ENCODE measurements around the gene INTS6. TPM values are rescaled to one million over a fixed set of nuclear protein-coding genes. Genes with fewer than 3 reads are reported as not detected.

INTS6 gene
- total and polyA plus RNA-seq, 2 of the 4 experiments (the other 2 are of a cell fraction), result 12.9 to 42.3 TPM

- in situ Hi-C loops (cut with MboI; ENCODE audit: low sequenced_read_pairs), result no loop called here
- Histone ChIP-seq H4K20me1 (ENCODE audit: insufficient read depth, low read length) (no peaks in the 10 kb centered on the region), H3K4ac (ENCODE audit: low read depth, low read length) (peak overlapping the region; percentile 71), H3K27ac (ENCODE audit: insufficient read depth, low read length) (peak overlapping the region; percentile 57), H2AK5ac (ENCODE audit: low read depth, low read length) (no peak overlapping the region), H2BK15ac (ENCODE audit: low read depth, low read length) (no peak overlapping the region), H4K5ac (ENCODE audit: low read depth, low read length) (no peak overlapping the region), H3K14ac (replicated peaks; ENCODE audit: low read depth, low read length) (peak overlapping the region; percentile 83), H3K27me3 (ENCODE audit: control insufficient read depth, insufficient read depth, low read length) (no peaks in the 10 kb centered on the region), H3K79me1 (ENCODE audit: low read depth in 1 of 2, low read length in 2 of 2) (peaks cover 10 to 29% of the 10 kb centered on the region in 2 experiments; a peak in 3 of 4 replicates), H4K8ac (ENCODE audit: low read depth in 2 of 2, low read length in 2 of 2) (peak overlapping the region; percentile 8 to 82; a peak in 3 of 4 replicates), H3K9me3 (ENCODE audit: control insufficient read depth, insufficient read depth, low read length) (no peaks in the 10 kb centered on the region), H2BK120ac (ENCODE audit: low read depth, low read length) (no peak overlapping the region), H3K4me1 (ENCODE audit: control insufficient read depth, insufficient read depth, low read length) (peaks cover 2% of the 10 kb centered on the region; the same call in 1 of the 2 replicates), H2AFZ (replicated peaks; ENCODE audit: low read length, poor library complexity) (peak overlapping the region; percentile 88), H3K9me1 (ENCODE audit: insufficient read depth, low read length) (no peaks in the 10 kb centered on the region), H3K56ac (ENCODE audit: extremely low read depth, insufficient read depth, low read length) (peak overlapping the region; percentile 40), H2BK20ac (ENCODE audit: low read depth, low read length) (no peak overlapping the region), H4K91ac (ENCODE audit: insufficient read depth, low read depth, low read length) (0 out of 2 replicates have a peak overlapping the region, but pooled peaks have one; percentile 5), H3K9ac (ENCODE audit: low read depth, low read length) (peak overlapping the region; percentile 77), H2AK9ac (replicated peaks; ENCODE audit: low read depth, low read length, poor library complexity) (peak overlapping the region; percentile 90), H2BK5ac (ENCODE audit: low read depth, low read length, poor library complexity, severe bottlenecking) (peak overlapping the region; percentile 72), H3K18ac (ENCODE audit: low read depth, low read length) (peak overlapping the region; percentile 24; the same call in 1 of the 2 replicates), H3K4me2 (ENCODE audit: low read depth, low read length) (peak overlapping the region; percentile 93), H3K4me3 (ENCODE audit: insufficient read depth, low read depth, low read length) (peak overlapping the region; percentile 91), H3K36me3 (ENCODE audit: control insufficient read depth, insufficient read depth, low read length) (peaks cover 6% of the 10 kb centered on the region), H3K23ac (ENCODE audit: low read depth, low read length) (peak overlapping the region; percentile 75)
- CTCF ChIA-PET, result interaction anchor here (0.6 kb wide), 1 partner anchor 11 kb away, joined by 3 read pairs; no protein-coding TSS in a partner anchor
- no peak for DNase-seq
- no peak for ATAC-seq (ENCODE audit: low read depth)
- intact Hi-C loops (cut with micrococcal nuclease), result loop anchor here (5.0 to 10.0 kb wide), 4 partner anchors 71 to 1004 kb away; partner anchors contain the start of genes CKAP2, DHRS12 and VPS36
- POLR2A ChIA-PET (ENCODE audit: unreplicated experiment), result interaction anchor here (0.5 kb wide), 1 partner anchor 194 kb away, joined by 4 read pairs; no protein-coding TSS in a partner anchor
- WGBS, 2 experiments (ENCODE audit: extremely low coverage in 2 of 2, insufficient read length in 1 of 2), result no CpG with 5 or more reads among the region's 5 CpGs
- no TSS peak for BruUV-seq (replicated peaks)
- dilution Hi-C loops (cut with HindIII; ENCODE audit: low sequenced_read_pairs, unreplicated experiment), result no loop called here
- TF ChIP-seq RFX5 (IDR thresholded peaks at IDR 0.05; ENCODE audit: low read depth, low read length) (no peak), RAD21 (IDR thresholded peaks at IDR 0.05; ENCODE audit: low read length) (no peak), MAZ (IDR thresholded peaks at IDR 0.05; ENCODE audit: borderline replicate concordance, low read depth, low read length) (no peak), BHLHE40 (IDR thresholded peaks at IDR 0.05; ENCODE audit: low read depth, low read length) (no peak), SMC3 (IDR thresholded peaks at IDR 0.05; ENCODE audit: low read depth, low read length) (no peak), RCOR1 (IDR thresholded peaks at IDR 0.05; ENCODE audit: insufficient replicate concordance, low read length) (no peak), MXI1 (IDR thresholded peaks at IDR 0.05; ENCODE audit: borderline replicate concordance, low read depth, low read length) (no peak)
Measured at GRCh38 chr13:51451134-51451466, 1.7 kb downstream of the INTS6 start.
